ENCODE measurements around the gene ORAI3.

DNA sequence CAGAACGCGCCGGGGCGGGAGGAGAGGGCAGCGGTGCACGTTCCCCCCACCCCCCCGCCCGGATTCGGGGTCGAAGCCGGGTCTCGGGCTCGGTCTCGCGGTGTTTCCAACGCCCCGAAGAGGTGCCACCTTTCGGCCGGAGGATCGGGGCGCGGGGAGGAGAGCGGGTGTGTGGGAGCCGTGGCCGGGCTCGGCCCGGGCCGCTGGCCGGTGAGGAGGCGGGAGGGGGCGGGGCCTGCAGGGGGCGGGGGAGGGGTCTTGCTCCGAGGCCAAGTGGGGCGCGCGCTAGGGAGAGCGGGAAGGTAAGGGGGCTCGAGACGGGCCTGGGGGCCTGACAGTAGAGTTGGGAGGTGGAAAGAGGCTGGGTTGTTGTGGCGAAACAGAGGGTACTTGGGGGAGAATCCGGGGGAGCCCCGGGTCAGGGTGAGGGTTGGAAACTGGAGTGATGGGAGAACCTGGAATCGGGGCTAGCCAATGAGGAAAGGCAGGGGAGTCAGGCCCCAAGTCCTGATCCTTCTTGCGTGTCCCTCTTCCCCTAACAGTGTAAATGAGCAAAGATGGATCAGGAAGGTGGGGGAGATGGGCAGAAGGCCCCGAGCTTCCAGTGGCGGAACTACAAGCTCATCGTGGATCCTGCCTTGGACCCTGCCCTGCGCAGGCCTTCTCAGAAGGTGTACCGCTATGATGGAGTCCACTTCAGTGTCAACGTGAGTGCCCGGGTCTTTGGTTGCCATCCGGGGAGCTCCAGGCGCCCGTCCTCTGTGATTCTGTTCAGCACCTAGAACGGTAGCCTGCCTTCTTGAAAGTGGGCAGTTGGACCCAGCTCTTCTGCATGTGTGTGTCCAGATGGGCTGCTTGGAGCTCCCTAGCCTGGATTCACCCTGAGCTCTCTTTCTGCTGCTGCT is 9.6 kb downstream of the ORAI3 start:
- TF ChIP-seq ZBTB8A (tag by site-specific recombination; IDR thresholded peaks at IDR 0.05) (no peak), ZNF76 (tag by site-specific recombination; IDR thresholded peaks at IDR 0.05; ENCODE audit: borderline replicate concordance, low read depth) (no peak)
- TF ChIP-seq, protein P1, sequence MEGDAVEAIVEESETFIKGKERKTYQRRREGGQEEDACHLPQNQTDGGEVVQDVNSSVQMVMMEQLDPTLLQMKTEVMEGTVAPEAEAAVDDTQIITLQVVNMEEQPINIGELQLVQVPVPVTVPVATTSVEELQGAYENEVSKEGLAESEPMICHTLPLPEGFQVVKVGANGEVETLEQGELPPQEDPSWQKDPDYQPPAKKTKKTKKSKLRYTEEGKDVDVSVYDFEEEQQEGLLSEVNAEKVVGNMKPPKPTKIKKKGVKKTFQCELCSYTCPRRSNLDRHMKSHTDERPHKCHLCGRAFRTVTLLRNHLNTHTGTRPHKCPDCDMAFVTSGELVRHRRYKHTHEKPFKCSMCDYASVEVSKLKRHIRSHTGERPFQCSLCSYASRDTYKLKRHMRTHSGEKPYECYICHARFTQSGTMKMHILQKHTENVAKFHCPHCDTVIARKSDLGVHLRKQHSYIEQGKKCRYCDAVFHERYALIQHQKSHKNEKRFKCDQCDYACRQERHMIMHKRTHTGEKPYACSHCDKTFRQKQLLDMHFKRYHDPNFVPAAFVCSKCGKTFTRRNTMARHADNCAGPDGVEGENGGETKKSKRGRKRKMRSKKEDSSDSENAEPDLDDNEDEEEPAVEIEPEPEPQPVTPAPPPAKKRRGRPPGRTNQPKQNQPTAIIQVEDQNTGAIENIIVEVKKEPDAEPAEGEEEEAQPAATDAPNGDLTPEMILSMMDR (tag by site-specific recombination; IDR thresholded peaks at IDR 0.05): no peak
